PC-3 (cell line): ENCODE measurements around the gene KCNQ1. TPM values are rescaled to one million over a fixed set of nuclear protein-coding genes. Genes with fewer than 3 reads are reported as not detected.

Experiments used
- ATAC-seq: fragments of 200-7000 bp; cut with Tn5 transposase; 2 replicates; pipeline ENCODE4 v1.9.1; 2020; ENCODE audit warnings: mild to moderate bottlenecking, moderate library complexity
- BruUV-seq: library from RNA; stranded (reverse); fragments of 400-500 nt; replicated peaks from 2 replicates; lab custom pipeline; 2021; lab: Mats Ljungman, UMichigan
- CTCF ChIA-PET: fragments of 300-600 bp; sonication (Branson Sonifier 250); formaldehyde crosslinking; loops from one replicate; lab custom pipeline; 2022; ENCODE audit warnings: antibody characterized with exemption; lab: Charles Lee
- POLR2A ChIA-PET: fragments of 300-600 bp; sonication (Branson Sonifier 250); formaldehyde crosslinking; loops from one replicate; lab custom pipeline; 2022; ENCODE audit warnings: antibody characterized with exemption; ENCODE audit not compliant: unreplicated experiment; lab: Charles Lee
- DNase-seq: peaks from one replicate; pipeline ENCODE4 v3.0.0-alpha.2; 2015
- H2AFZ ChIP-seq: fragments of 300-600 bp; sonication (generic); 2 replicates; pipeline ENCODE4 v1.6.0; 2016; ENCODE audit warnings: antibody characterized with exemption, low read length
- H3F3A ChIP-seq: fragments of 300-600 bp; sonication (generic); one replicate; pipeline ENCODE4 v1.6.0; 2017; ENCODE audit warnings: antibody characterized with exemption, low read length, control low read depth, mild to moderate bottlenecking; ENCODE audit not compliant: unreplicated experiment
- H3K27ac ChIP-seq: fragments of 300-600 bp; sonication (generic); 2 replicates; pipeline ENCODE4 v1.5.1; 2016; ENCODE audit warnings: mild to moderate bottlenecking, low read length
- H3K27me3 ChIP-seq: fragments of 300-600 bp; sonication (generic); 2 replicates; pipeline ENCODE4 v1.6.1; 2016; ENCODE audit warnings: low read length, mixed read lengths
- H3K36me3 ChIP-seq: fragments of 300-600 bp; sonication (generic); 2 replicates; pipeline ENCODE4 v1.6.1; 2016; ENCODE audit warnings: low read depth, mixed run types, low read length, mixed read lengths
- H3K4me1 ChIP-seq: fragments of 300-600 bp; sonication (generic); 2 replicates; pipeline ENCODE4 v1.5.1; 2016; ENCODE audit warnings: low read length; ENCODE audit not compliant: insufficient read depth
- H3K4me2 ChIP-seq: fragments of 300-600 bp; sonication (generic); 2 replicates; pipeline ENCODE4 v1.6.0; 2016; ENCODE audit warnings: low read length
- H3K4me3 ChIP-seq: fragments of 300-600 bp; sonication (generic); 2 replicates; pipeline ENCODE4 v1.5.1; 2016; ENCODE audit warnings: mild to moderate bottlenecking, low read length, mixed read lengths
- H3K79me2 ChIP-seq: fragments of 300-600 bp; sonication (generic); 2 replicates; pipeline ENCODE4 v1.6.1; 2017; ENCODE audit warnings: low read length, mixed read lengths
- H3K9ac ChIP-seq: fragments of 300-600 bp; sonication (generic); 2 replicates; pipeline ENCODE4 v1.6.0; 2016; ENCODE audit warnings: mild to moderate bottlenecking, low read length
- H3K9me2 ChIP-seq: fragments of 300-600 bp; sonication (generic); replicated peaks from 2 replicates; pipeline ENCODE4 v1.6.1; 2016; ENCODE audit warnings: mixed run types, low read length, mixed read lengths
- H3K9me3 ChIP-seq: fragments of 300-600 bp; sonication (generic); 2 replicates; pipeline ENCODE4 v1.6.1; 2016; ENCODE audit warnings: low read length, mixed read lengths
- H4K20me1 ChIP-seq: fragments of 300-600 bp; sonication (generic); 2 replicates; pipeline ENCODE4 v1.6.1; 2016; ENCODE audit warnings: low read length, mixed read lengths
- CTCF ChIP-seq: fragments of 300-600 bp; sonication (generic); conservative IDR thresholded peaks from 2 replicates; pipeline ENCODE4 v1.5.1; 2017; ENCODE audit warnings: antibody characterized with exemption, low read depth, mild to moderate bottlenecking, low read length
- EZH2 ChIP-seq: fragments of 300-600 bp; sonication (generic); IDR thresholded peaks from one replicate; pipeline ENCODE4 v1.6.1; 2017; ENCODE audit warnings: antibody characterized with exemption, mild to moderate bottlenecking, low read length; ENCODE audit not compliant: unreplicated experiment
- EZH2phosphoT487 ChIP-seq: fragments of 300-600 bp; sonication (generic); IDR thresholded peaks from 2 replicates; pipeline ENCODE4 v1.6.1; 2018; ENCODE audit warnings: mild to moderate bottlenecking, antibody characterized with exemption, low read length, borderline replicate concordance
- intact Hi-C: fragments of 100-400 bp; cut with micrococcal nuclease; formaldehyde crosslinking; loops from 2 replicates; pipeline ENCODE4 v1.9.0; 2023
- total RNA-seq: library from RNA; depleted of rRNA; stranded (reverse); fragments of >200 nt; gene quantifications from 2 replicates; pipeline ENCODE4 v1.2.3, GENCODE V29; 2014

Gene KCNQ1
- total RNA-seq, 1 experiment from 2014 or later: 0.40 TPM

- no peak for TF ChIP-seq CTCF
- no peaks in the 10 kb centered on the region for H4K20me1 ChIP-seq
- H3K4me2 ChIP-seq: no peak overlapping the region
- H3F3A ChIP-seq: no peaks in the 10 kb centered on the region
- no peaks in the 10 kb centered on the region for H3K79me2 ChIP-seq
- no peak overlapping the region for H2AFZ ChIP-seq
- no peaks in the 10 kb centered on the region for H3K36me3 ChIP-seq
- POLR2A ChIA-PET: no interaction called here
- intact Hi-C loops: loop anchor here (10.0 kb wide), 1 partner anchor 456 kb away; no protein-coding TSS in a partner anchor
- no peaks in the 10 kb centered on the region for H3K9me2 ChIP-seq
- H3K27me3 ChIP-seq: no peaks in the 10 kb centered on the region
- H3K9me3 ChIP-seq: no peaks in the 10 kb centered on the region
- CTCF ChIA-PET: no interaction called here
- DNase-seq (no peak), ATAC-seq (no peak)
- H3K27ac ChIP-seq: no peak overlapping the region
- peaks cover 5% of the 10 kb centered on the region; the same call in 1 of the 2 replicates for H3K4me1 ChIP-seq
- no peak overlapping the region for H3K9ac ChIP-seq
- no peak overlapping the region for H3K4me3 ChIP-seq
- no TSS peak for BruUV-seq
Measured at GRCh38 chr11:2880646-2881045, 435.8 kb downstream of the KCNQ1 start.

GRCh38 chr11:2881076-2881980, 436.5 kb downstream of the KCNQ1 start:
- ATAC-seq: no peak
- no peaks in the 10 kb centered on the region for H3K9me2 ChIP-seq
- H3K79me2 ChIP-seq: no peaks in the 10 kb centered on the region
- intact Hi-C loops: loop anchor here (10.0 kb wide), 1 partner anchor 457 kb away; no protein-coding TSS in a partner anchor
- no peak overlapping the region for H3K4me3 ChIP-seq
- CTCF ChIA-PET: no interaction called here
- H3K27me3 ChIP-seq: no peaks in the 10 kb centered on the region
- TF ChIP-seq EZH2phosphoT487 (no peak), EZH2 (no peak), CTCF (no peak)
- no peak for DNase-seq
- no peaks in the 10 kb centered on the region for H3K36me3 ChIP-seq
- POLR2A ChIA-PET: no interaction called here
- H3F3A ChIP-seq: no peaks in the 10 kb centered on the region
- H2AFZ ChIP-seq: no peak overlapping the region
- no peaks in the 10 kb centered on the region for H4K20me1 ChIP-seq
- no peak overlapping the region for H3K4me2 ChIP-seq
- H3K9ac ChIP-seq: no peak overlapping the region
- BruUV-seq: no TSS peak
- peaks cover 5% of the 10 kb centered on the region; the same call in 1 of the 2 replicates for H3K4me1 ChIP-seq
- H3K9me3 ChIP-seq: no peaks in the 10 kb centered on the region
- no peak overlapping the region for H3K27ac ChIP-seq

DNA sequence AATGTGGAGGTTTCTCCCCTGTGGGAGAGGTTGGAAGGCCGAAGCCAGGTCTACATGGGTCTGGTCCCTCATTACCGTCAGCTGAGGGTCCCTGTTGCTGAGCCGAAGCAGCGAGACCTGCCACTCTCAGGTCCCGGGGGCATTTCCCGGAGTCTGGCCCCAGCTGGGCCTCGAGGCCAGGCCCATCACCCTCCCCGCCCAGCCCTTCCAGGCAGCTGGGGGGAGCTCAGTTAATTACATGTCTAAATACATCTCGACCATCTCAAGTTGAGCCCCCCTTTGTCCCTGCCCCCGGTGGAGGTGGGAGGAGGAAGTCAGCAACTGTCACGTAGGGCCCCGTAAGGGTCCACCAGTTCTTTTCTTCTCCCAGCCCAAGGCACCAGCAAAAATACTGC, 437.2 kb downstream of the KCNQ1 start:
- no peaks in the 10 kb centered on the region for H3K36me3 ChIP-seq
- intact Hi-C loops: loop anchor here (10.0 kb wide), 1 partner anchor 457 kb away; no protein-coding TSS in a partner anchor
- TF ChIP-seq EZH2phosphoT487: no peak
- no peak for TF ChIP-seq EZH2
- no peaks in the 10 kb centered on the region for H3K79me2 ChIP-seq
- no peak overlapping the region for H2AFZ ChIP-seq
- CTCF ChIA-PET: no interaction called here
- peaks cover 5% of the 10 kb centered on the region; the same call in 1 of the 2 replicates for H3K4me1 ChIP-seq
- H3K9ac ChIP-seq: no peak overlapping the region
- H3K4me3 ChIP-seq: no peak overlapping the region
- no peaks in the 10 kb centered on the region for H3K27me3 ChIP-seq
- POLR2A ChIA-PET: no interaction called here
- no peak overlapping the region for H3K27ac ChIP-seq
- no peak for ATAC-seq
- no peaks in the 10 kb centered on the region for H3K9me2 ChIP-seq
- H3F3A ChIP-seq: no peaks in the 10 kb centered on the region
- DNase-seq: no peak
- no TSS peak for BruUV-seq
- no peak overlapping the region for H3K4me2 ChIP-seq
- H3K9me3 ChIP-seq: no peaks in the 10 kb centered on the region
- H4K20me1 ChIP-seq: no peaks in the 10 kb centered on the region
